Psoas muscle (tissue), 8 donors: Measurements from ENCODE around the gene MST1. TPM values are rescaled to one million over a fixed set of nuclear protein-coding genes. Genes with fewer than 3 reads are reported as not detected.
"Not testable (repeated sequence)": the region's sequence is repeated elsewhere in the genome, so short reads cannot be mapped to it uniquely, and the experiment has no call there.

ENCODE experiments used
- ATAC-seq, 4 donors: fragments of 200-7000 bp; cut with Tn5 transposase; one replicate each; pipeline ENCODE4 v1.9.1; 2020; ENCODE audit warnings: moderate library complexity in 3 of 4, mild to moderate bottlenecking in 2 of 4
- DNase-seq, 2 donors: peaks; one replicate each; pipeline ENCODE4 v3.0.0-alpha.2; 2020
- H3K27ac ChIP-seq: fragments of 200-600 bp; one replicate; pipeline ENCODE4 v1.8.0; 2022
- H3K27me3 ChIP-seq, 3 donors: fragments of 200-600 bp in 1 of 3; one replicate each; pipeline versions ENCODE4 v1.6.1 to v1.8.0; 2013 to 2022; ENCODE audit warnings: low read length in 2 of 3, mild to moderate bottlenecking in 2 of 3, moderate library complexity in 1 of 3; ENCODE audit not compliant: insufficient read depth in 3 of 3
- H3K36me3 ChIP-seq, 2 donors: fragments of 200-600 bp in 1 of 2; one replicate each; pipeline versions ENCODE4 v1.6.1 to v1.8.0; 2013 to 2022; ENCODE audit warnings: low read depth in 1 of 2, mild to moderate bottlenecking in 1 of 2, moderate library complexity in 1 of 2; ENCODE audit not compliant: insufficient read depth in 1 of 2
- H3K4me1 ChIP-seq: fragments of 200-600 bp; one replicate; pipeline ENCODE4 v1.8.0; 2022
- H3K4me3 ChIP-seq: fragments of 200-600 bp; one replicate; pipeline ENCODE4 v1.8.0; 2022; ENCODE audit warnings: mild to moderate bottlenecking
- H3K9me3 ChIP-seq: fragments of 200-600 bp; one replicate; pipeline ENCODE4 v1.8.0; 2022
- WGBS, 3 donors: extraction: QIAGEN DNeasy Blood & Tissue Kit; methylation state at CpG; one replicate each; pipeline versions ENCODE4 v1.1.6 to v1.1.7; 2013; 5-methylcytosine and 5-hydroxymethylcytosine counted together
- intact Hi-C, 2 donors: fragments of 100-400 bp; cut with DNase I; formaldehyde crosslinking; loops; one replicate each; pipeline versions ENCODE4 v1.11.0 to v1.14.2; 2022
- polyA plus RNA-seq, 3 donors: library from polyadenylated mRNA; stranded (reverse); fragments of 200-250 nt; gene quantifications; one replicate each; pipeline ENCODE4 v1.2.3, GENCODE V29; 2013
- total RNA-seq, 4 donors: library from RNA; stranded (reverse); fragmentation: NEBNext Ultra II Directional in 2 of 4; extraction: Animal tissue kit (Norgen Biotek cat#: 25700) in 2 of 4; gene quantifications; one replicate each; pipeline versions ENCODE4 v1.2.1 to v1.2.4, GENCODE V29; 2021 to 2023
- TF ChIP-seq, protein P1 (sequence below): fragments of 200-600 bp; IDR thresholded peaks from one replicate; pipeline ENCODE4 v1.8.0; 2022; ENCODE audit warnings: antibody characterized with exemption
- donor health status: healthy with polysubstance abuse.
- donor health status: DM: no; HTN: no; CAD: no; lungs with moderate emphysema.
- donor health status: Bipolar disorder and iron deficiency.
- donor health status: healthy.
- donor health status: DM: yes; HTN: yes; CAD: no.
- donor health status: DM: no; HTN: no; CAD: no.
- donor health status: DM: no; HTN: no; CAD: no.
- donor health status: DM: yes; HTN: yes; CAD: no.

Gene MST1
- total and polyA plus RNA-seq, 7 donors = 1.4 to 7.0 (median 3.2) TPM

DNA sequence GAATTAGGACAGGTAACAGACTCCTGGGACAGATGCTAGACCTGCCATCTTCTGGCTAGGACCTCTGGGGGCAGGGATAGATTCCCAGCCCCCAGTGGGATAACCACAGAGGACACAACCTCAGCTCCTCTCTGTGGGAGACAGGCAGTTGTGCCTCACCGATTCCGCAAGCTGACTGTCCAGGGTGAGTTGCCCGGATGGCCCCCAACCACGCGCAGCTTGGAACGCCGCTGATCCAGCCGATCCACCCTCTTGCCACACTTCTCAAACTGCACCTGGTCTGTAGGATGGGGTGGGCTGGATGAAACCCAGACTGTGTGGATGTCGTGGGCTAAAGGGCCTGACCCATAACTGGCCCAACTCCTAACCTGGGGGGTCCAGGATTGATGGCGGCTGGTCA lies 4.2 kb downstream of the MST1 start:
- DNase-seq, H3K27me3 ChIP-seq, H3K27ac ChIP-seq, H3K9me3 ChIP-seq, intact Hi-C loops, H3K4me3 ChIP-seq, ATAC-seq: not testable (repeated sequence)
- H3K4me1 ChIP-seq = peaks cover 12% of the 10 kb centered on the region
- H3K36me3 ChIP-seq = peaks cover 11 to 45% of the 10 kb centered on the region in 2 donors
- 86 to 90% (median 89%) methylated on average over 10 of the region's 10 CpGs for WGBS, 3 donors

DNA sequence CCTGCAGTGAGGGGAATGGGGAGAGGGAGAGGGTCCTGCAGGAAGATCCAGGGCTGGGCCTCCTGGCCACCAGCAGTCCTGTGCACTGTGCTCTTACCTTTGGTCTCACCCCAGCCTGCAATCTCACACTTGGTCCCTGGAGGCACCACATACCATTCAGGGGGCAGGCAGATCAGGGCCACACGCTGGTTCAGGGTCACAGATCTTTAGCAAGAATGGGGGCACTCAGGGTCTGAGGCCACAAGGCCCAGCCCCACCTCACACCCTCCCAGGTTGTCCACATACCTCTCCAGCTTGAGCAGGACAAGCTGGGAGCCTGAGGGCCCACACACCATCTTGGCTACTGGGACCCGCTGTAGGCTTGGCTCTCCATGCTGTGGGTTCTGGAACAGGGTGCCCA lies 4.8 kb downstream of the MST1 start:
- H3K27me3 ChIP-seq, DNase-seq, H3K9me3 ChIP-seq, intact Hi-C loops, H3K4me3 ChIP-seq, H3K27ac ChIP-seq, ATAC-seq: not testable (repeated sequence)
- H3K4me1 ChIP-seq = peaks cover 12% of the 10 kb centered on the region
- 91 to 93% (median 92%) methylated on average over 2 of the region's 2 CpGs for WGBS, 3 donors
- H3K36me3 ChIP-seq = peaks cover 14 to 52% of the 10 kb centered on the region in 2 donors

DNA sequence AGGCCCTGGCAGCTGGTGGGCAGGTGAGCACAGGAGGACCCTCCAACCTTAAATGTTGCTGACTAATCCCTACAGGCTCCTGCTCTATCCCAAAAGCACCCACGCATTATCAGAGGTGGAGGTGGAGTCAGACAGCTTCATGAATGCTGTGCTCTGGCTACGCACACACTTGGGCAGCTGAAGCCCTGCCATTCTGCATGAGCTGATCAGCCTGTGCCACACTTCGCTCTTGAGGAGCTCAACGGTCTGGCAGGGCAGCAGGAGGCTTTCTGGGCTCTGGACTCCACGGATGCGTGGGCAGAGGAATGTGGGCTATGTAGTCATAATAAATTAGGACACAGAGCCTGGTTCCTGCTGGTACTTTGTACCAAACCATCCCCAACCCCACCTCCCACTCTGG lies 6.1 kb downstream of the MST1 start:
- TF ChIP-seq, protein P1, sequence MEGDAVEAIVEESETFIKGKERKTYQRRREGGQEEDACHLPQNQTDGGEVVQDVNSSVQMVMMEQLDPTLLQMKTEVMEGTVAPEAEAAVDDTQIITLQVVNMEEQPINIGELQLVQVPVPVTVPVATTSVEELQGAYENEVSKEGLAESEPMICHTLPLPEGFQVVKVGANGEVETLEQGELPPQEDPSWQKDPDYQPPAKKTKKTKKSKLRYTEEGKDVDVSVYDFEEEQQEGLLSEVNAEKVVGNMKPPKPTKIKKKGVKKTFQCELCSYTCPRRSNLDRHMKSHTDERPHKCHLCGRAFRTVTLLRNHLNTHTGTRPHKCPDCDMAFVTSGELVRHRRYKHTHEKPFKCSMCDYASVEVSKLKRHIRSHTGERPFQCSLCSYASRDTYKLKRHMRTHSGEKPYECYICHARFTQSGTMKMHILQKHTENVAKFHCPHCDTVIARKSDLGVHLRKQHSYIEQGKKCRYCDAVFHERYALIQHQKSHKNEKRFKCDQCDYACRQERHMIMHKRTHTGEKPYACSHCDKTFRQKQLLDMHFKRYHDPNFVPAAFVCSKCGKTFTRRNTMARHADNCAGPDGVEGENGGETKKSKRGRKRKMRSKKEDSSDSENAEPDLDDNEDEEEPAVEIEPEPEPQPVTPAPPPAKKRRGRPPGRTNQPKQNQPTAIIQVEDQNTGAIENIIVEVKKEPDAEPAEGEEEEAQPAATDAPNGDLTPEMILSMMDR = no peak
- 74 to 88% (median 79%) methylated on average over 6 of the region's 6 CpGs for WGBS, 3 donors
- Histone ChIP-seq H3K4me3 (no peak overlapping the region), H3K36me3 (peaks cover 16 to 65% of the 10 kb centered on the region in 2 donors), H3K9me3 (no peaks in the 10 kb centered on the region), H3K4me1 (peaks cover 3% of the 10 kb centered on the region), H3K27ac (no peak overlapping the region), H3K27me3 (no peaks in the 10 kb centered on the region)
- DNase-seq (no peak), ATAC-seq (no peak)
- intact Hi-C loops = no loop called here

DNA sequence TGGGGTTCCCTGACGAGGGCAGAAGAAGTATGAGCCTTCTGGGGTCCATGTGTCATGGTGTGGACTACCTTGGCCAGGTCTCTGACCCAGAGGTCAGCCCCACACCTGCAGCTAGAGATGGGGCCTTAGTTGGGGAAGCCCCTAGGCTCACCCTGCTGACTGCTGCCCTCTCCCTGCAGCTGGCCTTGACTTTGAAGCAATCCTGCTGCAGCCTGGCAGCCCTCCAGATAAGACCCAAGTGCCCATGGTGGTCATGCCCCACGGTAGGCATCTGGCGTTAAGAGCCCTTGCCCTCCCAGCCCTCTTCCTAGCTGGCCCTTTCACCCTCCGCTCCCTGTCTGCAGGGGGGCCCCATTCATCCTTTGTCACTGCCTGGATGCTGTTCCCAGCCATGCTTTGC lies 7.7 kb downstream of the MST1 start:
- Histone ChIP-seq H3K4me3 (no peak overlapping the region), H3K9me3 (no peaks in the 10 kb centered on the region), H3K27ac (no peak overlapping the region), H3K36me3 (peaks cover 17 to 81% of the 10 kb centered on the region in 2 donors), H3K27me3 (no peaks in the 10 kb centered on the region), H3K4me1 (no peaks in the 10 kb centered on the region)
- DNase-seq = no peak
- intact Hi-C loops = no loop called here
- TF ChIP-seq, protein P1 = no peak
- ATAC-seq = no peak
- 66 to 85% (median 68%) methylated on average over 4 of the region's 4 CpGs for WGBS, 3 donors

DNA sequence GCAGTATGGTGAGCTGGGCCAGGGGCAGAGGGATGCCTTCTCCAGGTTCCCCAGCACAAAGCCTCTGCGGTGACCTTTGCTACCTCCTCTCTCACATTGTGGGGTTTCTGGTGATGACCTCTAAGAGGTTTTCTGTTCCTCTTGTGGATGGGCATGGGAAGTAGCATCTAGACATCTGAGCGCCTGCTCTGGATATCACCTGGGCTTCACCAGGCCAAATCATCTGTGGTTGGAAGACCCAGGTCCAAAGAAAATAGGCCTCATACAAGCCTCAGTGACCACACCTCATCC lies 8.1 kb downstream of the MST1 start:
- DNase-seq = no peak

More for the DNA sequence above, 8.1 kb downstream of the MST1 start:
- 91 to 98% (median 98%) methylated on average over 2 of the region's 2 CpGs for WGBS, 3 donors
- peaks cover 4% of the 10 kb centered on the region for H3K4me1 ChIP-seq
- TF ChIP-seq, protein P1 = no peak
- no peak overlapping the region for H3K27ac ChIP-seq
- H3K9me3 ChIP-seq = no peaks in the 10 kb centered on the region
- peaks cover 21 to 84% of the 10 kb centered on the region in 2 donors for H3K36me3 ChIP-seq
- ATAC-seq = no peak
- H3K4me3 ChIP-seq = no peak overlapping the region
- intact Hi-C loops = no loop called here
- no peaks in the 10 kb centered on the region for H3K27me3 ChIP-seq
